SH-SY5Y (cell line): ENCODE data around the gene FALEC.

Experiments
- GATA2 ChIP-seq: IDR thresholded peaks from 2 replicates; pipeline ENCODE4 v1.6.1; 2011; ENCODE audit warnings: mild to moderate bottlenecking, low read depth, low read length
- GATA3 ChIP-seq: IDR thresholded peaks from 2 replicates; pipeline ENCODE4 v1.6.1; 2011; ENCODE audit warnings: low read depth, mild to moderate bottlenecking, low read length, moderate library complexity

The FALEC gene

GRCh38 chr1:150548324-150548631 lies 32.7 kb downstream of the FALEC start:
- TF ChIP-seq GATA2, result no peak
- TF ChIP-seq GATA3, result no peak

- no peak for TF ChIP-seq GATA3
- no peak for TF ChIP-seq GATA2
These were observed 33.3 kb downstream of the FALEC start, which contains the start of gene ADAMTSL4 for GRCh38 chr1:150548632-150549495. TSS of gene ADAMTSL4 (plus strand) at chr1:150549408. CDS start at chr1:150552289, 2,881 bp downstream.

DNA sequence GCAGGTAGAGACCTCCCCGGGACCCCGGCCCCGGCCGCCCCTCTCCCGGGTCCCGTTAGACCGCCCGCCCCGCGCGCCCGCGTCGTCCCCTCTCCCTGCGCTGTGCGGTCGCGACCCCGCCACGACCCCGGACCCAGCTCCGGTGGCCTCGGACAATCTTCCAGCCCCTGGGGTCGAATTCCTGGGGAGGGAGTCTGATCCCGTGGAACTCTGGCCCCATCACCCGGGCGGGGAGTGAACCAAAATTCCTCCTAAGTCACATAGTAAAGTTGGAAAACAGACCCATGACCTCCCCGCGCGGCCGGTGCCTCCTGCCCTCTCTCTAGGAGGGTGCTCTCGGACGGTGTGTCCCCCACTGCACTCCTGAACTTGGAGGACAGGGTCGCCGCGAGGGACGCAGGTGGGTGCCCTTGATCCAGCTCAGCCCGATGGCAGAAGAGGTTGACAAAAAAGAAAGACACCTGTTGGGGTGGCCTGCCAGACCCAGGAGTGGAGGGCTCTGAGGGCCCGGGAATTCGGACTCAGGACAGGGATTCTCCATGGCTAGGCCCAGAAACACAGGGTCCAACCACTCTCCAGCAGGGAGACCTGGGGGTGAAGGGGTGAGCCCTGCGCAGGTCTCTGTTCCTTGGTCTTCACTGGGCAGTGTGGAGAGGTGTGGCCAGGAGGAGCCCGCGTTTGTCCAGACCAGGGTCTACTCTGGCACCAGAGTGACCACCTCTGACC lies 34.1 kb downstream of the FALEC start:
- TF ChIP-seq GATA3, result no peak

GRCh38 chr1:150550222-150551050 lies 34.9 kb downstream of the FALEC start:
- TF ChIP-seq GATA2, result no peak
- no peak for TF ChIP-seq GATA3

DNA sequence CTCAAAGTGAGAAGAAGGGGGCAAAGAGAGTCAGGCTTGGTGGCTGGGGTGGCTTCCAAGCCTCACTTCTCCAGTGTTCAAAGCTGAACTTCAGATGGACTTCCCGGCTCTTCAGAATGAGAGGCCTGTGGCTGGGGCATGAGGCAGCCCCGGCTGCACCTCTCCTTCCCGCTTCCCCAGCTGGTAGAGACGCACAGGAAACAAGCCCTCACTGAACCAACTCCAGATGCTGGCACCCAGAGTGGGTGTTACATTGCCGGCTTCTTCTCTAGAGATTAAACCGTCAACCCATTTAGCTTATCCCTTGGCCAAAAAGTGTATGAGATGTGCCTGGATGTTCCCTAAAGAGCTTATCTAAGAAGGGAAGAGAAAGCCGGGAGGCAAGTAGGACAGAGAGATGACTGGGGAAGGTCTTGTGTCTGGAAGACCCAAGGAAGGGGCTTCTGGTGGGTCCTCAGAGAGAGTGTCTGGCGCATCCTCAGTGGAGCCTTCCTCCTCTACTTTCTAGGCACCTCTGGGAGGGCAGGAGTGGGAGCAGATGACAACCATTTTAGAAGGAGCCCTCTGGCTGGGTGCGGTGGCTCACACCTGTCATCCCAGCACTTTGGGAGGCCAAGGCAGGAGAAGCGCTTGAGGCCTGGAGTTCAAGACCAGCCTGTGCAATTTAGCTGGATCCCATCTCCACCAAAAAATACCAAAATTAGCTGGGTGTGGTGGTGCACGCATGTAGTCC lies 35.7 kb downstream of the FALEC start:
- TF ChIP-seq GATA3 (no peak), GATA2 (no peak)

DNA sequence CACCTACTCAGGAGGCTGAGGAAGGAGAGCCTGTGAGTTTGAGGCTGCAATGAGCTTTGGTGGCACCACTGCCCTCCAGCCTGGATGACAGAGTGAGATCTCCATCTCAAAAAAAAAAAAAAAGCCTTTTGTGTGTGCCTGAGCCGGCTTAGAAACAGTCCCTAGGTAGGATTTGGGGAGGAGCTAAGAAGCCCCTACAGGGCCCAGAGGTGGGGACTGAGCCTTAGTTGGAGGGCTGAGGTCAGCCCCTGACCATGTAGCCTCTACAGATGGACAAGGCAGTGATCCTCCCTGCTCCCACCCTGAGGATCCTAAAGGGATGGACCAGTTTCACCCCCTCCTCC lies 36.2 kb downstream of the FALEC start:
- TF ChIP-seq GATA3 (no peak), GATA2 (no peak)

DNA sequence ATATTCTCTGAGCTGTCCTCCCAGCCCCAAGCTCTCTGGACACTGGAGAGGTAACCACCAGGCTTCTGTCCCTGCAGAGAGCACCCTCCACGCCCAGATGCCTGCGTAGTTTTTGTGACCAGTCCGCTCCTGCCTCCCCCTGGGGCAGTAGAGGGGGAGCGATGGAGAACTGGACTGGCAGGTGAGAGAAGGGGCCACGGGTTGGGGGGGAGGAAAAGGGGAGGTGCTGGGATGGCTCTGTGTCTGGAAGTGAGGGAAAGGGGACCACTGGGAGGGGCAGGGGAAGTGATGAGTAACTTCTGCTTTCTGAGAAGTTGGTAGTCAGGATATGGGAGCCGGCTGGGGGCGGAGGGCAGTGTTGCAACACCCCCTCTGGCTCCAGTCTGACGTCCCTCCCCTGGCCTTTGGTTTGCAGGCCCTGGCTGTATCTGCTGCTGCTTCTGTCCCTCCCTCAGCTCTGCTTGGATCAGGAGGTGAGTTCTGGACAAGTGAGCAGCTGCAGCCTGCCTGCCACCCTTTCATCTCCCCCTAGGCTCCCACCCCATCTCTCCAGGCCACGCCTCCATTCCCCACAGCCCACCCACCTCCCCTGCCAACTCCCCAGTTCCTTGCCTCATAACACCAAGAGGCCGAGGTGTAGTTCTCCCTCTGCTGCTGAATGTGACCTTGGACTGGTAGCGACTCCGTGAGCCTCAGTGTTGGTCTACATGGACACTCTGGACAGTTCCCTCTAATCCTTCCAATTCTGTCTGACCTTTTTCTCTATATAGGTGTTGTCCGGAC lies 36.8 kb downstream of the FALEC start:
- TF ChIP-seq GATA2 (no peak), GATA3 (no peak)

- TF ChIP-seq GATA3 (no peak), GATA2 (no peak)
These were observed 37.3 kb downstream of the FALEC start for GRCh38 chr1:150552911-150553289.

DNA sequence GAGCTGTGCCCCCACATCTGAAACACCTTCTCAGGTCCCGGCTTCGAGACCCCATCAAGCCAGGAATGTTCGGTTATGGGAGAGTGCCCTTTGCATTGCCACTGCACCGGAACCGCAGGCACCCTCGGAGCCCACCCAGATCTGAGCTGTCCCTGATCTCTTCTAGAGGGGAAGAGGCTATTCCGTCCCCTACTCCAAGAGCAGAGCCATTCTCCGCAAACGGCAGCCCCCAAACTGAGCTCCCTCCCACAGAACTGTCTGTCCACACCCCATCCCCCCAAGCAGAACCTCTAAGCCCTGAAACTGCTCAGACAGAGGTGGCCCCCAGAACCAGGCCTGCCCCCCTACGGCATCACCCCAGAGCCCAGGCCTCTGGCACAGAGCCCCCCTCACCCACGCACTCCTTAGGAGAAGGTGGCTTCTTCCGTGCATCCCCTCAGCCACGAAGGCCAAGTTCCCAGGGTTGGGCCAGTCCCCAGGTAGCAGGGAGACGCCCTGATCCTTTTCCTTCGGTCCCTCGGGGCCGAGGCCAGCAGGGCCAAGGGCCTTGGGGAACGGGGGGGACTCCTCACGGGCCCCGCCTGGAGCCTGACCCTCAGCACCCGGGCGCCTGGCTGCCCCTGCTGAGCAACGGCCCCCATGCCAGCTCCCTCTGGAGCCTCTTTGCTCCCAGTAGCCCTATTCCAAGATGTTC lies 38.0 kb downstream of the FALEC start:
- TF ChIP-seq GATA2, result no peak
- no peak for TF ChIP-seq GATA3

- TF ChIP-seq GATA2 (no peak), GATA3 (no peak)
These were observed 38.5 kb downstream of the FALEC start for GRCh38 chr1:150554086-150554452.

- TF ChIP-seq GATA3 (no peak), GATA2 (no peak)
These were observed 39.8 kb downstream of the FALEC start for GRCh38 chr1:150555198-150555970.
